NCI-H2107 treated with DMSO at 0.1 percent for 48 hours (cell line): ENCODE data around the gene PDE2A.
A peak's percentile ranks its signal among the peaks of the same experiment; 100 is the strongest.
"Not testable (repeated sequence)": the region's sequence is repeated elsewhere in the genome, so short reads cannot be mapped to it uniquely, and the experiment has no call there.

Experiments
- DNase-seq: peaks from one replicate; lab custom pipeline; 2025; ENCODE audit not compliant: unreplicated experiment; lab: John Stamatoyannopoulos, UW

PDE2A gene

DNA sequence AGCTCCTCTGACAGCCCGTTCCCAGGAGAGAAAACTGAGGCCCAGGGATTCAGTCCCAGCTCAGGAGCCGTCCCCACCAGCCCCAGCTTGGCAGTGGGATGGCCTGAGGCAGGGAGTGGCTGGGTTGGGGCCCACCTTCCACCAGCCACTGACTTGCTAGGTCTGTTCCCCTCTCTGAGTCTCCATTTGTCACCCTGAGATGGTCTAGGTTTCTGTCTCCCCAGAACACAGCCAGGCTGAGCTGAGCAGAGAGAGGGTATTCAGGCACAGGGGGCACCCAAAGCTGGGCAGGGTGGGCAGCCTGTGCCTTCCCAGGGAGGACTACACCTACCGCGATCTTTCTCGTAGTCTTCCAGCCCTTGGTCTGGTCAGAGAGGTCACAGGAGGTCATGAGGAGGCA lies 95.7 kb downstream of the PDE2A start:
- no peak for DNase-seq

DNA sequence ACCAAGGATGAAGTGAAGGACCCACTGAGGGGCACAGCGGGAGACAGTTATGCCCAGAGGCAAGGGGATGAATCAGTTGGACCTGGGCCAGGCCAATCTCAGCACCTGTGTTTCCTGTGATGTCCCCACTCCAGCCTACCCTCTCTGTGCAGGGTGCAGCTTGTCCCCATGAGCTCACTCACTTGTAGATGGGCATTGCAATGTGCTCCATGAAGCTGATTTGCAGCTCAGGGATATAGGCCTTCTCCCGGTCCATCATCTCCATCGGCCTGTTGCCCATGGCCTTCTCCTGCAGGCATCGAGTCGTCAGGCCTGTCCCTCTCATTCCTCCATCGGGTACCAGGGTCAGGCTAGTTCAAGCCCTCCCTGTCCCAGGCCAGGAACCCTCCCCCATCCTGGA lies 96.2 kb downstream of the PDE2A start:
- no peak for DNase-seq

DNA sequence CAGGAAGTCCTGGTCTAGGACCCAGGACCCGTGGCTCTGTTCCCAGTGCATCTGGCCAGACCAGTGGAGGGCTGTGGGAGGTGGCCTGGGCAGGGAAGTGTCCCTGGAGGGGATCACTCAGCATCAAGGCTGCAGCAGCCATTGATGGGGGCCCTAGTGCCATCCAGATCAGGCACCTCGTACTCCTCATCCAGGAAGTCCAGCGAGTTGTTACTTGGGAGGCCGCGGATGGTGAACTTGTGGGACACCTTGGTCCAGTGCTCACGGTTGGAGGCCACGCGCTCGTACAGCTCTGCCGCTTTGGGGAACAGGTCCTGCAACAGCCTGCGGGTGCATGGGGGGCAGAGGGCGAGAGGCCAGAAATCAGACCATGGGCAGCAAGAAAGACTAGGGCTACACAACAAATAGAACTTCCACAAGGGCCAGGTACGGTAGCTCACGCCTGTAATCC lies 96.9 kb downstream of the PDE2A start:
- DNase-seq: no peak

DNA sequence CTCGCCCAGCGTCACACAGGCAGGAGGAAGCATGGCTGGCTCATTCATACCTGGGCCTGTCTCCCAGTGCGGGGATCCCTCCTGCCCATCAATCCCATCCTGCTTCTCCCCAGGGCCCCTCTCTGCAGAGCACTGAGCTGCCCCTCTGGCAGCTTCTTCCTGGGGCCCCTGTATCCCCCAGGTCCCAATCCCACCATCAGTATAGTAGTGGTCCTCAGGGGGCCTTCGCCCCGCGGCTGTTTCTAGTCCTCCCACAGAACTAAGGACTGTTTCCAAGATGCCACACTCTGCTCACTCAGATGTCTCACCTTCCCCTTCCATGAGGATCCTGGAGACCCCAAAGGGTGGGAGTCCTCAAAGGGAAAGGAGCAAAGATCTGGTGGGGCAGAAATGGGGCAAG lies 97.6 kb downstream of the PDE2A start:
- no peak for DNase-seq

DNA sequence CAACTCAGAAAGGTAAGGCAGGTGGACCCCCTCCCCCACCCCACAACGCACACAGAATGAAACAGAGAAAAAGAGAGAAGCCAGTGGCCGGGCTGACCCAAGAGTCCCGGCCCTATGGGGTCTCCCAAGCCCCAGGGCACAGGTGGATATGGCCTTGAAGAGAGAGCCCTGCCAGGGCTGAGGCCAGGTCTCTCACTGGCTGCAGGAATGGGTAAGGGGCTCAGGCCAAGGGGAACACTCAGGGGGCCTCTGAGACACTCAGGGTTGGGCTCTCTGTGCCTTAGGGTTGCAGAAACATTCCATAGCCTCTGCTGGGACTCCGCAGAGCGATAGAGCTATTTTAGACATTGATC lies 98.0 kb downstream of the PDE2A start:
- no peak for DNase-seq

DNA sequence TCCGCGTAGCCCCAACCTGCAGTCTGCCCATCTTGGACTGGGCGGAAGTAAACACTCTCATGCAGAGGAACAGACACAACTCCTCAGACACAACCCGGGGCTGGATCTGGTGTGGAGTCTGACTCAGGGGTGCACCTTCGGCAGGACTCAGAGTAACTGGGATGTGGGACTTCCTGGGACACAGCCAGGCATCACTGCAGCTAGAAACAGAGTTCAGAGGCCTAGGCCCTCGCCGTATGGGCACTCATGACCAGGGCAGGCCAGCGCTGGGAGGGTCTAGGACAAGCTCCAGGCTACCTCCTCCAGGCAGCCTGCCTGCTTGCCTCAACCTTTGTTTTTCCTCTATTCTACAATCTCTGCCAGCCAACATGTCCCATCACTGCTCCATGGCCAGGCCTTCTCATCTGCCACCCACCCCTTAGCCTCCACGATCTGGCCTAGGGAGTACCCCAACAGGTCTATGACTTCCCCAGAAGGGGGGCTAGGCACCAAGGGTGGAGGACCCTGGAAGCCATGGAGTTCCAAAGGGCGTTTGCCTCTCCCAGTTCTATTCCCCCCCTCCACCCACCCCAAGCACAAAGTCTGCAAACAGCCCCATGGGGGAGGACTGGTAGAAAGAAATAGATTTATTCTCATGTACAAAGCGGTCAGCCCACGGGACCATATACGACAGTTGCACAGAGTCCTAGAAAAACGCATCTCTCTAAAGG lies 98.5 kb downstream of the PDE2A start:
- no peak for DNase-seq

DNA sequence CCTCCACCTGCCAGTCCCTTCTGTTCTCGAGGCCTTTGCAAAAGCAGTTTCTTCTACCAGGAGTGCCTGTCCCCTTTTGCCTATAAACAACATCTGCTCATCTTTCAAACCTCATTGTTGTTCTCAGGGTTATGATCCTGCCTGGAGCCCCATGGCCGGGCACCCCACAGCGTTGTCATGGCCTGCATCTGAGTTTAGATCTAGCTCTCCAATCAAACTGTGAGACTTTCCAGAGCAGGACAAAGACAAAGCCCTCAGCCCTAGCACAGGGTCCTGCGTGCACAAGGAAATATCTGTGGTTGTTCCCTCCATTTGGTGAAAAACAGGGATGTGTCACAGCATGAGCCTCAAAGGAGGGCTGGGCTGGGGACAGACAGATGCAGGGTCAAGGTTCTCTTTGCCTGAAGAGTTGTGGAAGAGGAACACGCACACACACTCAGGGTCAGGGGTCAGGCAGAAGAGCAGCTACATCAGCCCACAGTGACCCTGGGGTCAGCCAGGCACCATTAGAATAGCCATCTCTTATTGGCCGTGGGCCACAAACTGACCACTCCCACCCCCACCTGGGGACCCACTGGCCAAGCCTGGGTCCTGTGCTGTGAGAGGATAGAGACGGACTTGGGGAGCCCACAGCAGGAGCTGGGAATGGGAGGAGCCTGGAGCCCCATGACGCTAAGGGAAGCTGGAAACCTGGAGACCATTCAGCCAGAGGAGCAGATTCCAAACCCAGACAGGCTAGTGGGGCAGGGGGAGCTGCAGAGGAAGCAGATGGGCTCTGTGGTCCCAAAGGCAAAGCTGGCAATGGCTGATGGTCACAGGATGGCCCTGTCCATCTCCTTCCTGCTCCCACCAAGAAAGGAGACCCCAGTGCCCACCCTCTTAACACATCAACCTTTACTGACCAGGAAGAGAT lies 99.4 kb downstream of the PDE2A start:
- peak; percentile 40 for DNase-seq

DNA sequence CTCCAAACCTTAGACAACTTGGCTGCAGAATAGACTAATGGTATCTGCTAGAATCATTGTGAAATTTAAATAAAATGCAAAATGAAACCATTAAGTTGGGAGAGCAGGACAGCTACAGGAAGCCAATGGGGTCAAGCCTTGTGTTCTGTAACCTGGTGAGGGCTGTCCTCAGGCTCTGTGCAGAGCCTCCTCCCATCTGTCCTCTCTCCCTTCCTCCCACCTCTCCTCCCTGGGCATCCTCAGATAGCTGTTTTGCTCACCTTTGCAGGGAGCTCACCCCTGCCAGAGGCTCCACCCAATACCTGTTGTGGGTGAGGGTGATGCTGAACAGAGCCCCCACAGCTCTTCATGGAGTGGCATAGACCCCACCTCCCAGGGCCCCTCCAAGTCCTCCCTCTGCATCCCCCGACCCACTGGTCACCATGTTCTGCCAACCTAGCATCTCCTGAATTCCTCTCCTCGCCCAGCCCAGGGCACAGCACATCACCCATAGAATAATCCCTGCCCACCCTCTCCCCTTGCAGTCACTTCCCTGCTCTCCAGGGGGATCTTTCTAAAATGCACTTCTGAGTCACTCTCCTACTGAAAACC lies 100.3 kb downstream of the PDE2A start:
- DNase-seq: no peak

DNA sequence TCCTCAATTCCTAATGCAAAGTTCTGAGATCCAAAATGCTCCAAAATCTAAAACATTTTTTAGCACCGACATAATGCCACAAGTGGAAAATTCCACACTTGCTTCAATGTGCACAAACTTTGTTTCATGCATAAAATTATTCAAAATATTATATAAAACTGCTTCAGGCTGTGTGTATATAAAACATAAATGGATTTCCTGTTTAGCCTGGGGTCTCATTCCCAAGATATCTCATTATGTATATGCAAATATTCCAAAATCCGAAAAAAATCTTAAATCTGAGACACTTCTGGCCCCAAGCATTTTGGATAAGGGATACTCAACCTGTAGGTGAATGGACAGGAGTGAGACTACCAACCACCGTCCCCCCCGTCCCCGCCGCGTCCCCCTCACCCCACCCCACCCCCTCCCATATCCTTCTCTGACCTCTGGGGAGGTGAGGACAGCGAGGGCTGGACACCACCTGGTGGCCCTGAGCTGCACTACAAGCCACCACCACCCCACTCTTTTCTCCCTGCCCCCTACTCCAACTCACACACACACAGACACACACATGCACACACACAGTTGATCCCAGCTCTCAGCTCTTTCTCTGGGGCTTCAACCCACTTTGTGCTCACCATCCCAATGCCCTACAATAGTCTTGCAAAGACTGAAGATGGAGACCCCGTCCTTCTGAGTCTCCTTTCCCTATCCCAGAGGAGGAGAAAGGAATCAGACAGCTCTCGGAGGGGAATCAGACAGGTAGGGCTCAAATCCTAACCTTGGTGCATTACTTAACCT lies 101.0 kb downstream of the PDE2A start:
- no peak for DNase-seq

DNA sequence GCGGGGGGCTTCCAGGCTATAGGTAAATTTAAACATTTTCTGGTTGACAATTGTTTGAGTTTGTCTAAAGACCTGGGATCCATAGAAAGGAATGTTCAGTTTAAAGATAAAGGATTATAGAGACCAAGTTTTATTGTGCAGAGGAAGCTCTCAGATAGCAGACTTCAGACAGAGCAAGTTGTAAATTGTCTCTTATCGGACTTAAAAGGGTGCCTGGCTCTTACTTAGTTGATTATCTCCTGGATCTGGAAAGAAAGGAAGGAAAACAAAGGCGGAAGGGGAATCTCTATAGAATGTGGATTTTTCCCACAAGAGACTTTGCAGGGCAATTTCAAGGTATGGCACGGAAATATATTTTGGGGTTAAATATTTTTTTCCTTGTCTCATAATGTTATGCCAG lies 101.7 kb downstream of the PDE2A start:
- not testable (repeated sequence) for DNase-seq

DNA sequence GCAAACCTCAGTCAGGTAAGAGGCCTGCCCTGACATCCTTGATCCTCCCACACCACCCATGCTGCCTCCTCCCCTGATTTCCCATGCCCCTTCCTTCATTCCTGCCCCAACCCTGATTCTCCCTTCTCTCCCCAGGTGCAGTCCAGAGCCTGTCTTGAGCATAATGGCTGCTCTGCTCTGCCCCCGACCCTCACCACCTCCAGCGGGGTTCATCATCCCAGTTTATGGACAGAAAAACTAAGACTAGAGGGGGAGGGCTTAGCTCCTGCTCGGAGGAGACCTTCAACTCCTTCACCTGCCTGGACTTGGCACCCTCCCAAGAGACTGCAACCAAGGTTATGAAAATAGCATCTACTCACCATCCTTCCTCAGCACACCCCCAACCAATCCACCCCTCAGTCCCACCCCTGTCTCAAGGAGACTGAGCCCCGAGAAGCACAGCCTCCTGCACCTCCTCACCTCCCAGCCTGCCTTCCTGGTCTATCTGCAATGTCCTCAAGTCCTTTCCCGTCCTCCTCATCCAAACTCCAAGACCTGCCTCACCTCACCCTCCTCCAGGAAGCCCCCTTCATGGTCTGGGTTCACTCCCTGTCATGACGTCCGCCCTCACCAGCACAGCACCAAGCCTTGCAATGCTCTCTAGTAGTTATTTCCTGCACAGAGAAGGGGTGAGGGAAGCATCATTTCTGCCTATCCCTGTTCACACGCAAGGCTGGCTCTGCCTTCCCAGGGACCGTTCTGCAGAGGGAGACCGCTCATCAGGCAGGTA lies 103.1 kb downstream of the PDE2A start:
- DNase-seq: no peak

DNA sequence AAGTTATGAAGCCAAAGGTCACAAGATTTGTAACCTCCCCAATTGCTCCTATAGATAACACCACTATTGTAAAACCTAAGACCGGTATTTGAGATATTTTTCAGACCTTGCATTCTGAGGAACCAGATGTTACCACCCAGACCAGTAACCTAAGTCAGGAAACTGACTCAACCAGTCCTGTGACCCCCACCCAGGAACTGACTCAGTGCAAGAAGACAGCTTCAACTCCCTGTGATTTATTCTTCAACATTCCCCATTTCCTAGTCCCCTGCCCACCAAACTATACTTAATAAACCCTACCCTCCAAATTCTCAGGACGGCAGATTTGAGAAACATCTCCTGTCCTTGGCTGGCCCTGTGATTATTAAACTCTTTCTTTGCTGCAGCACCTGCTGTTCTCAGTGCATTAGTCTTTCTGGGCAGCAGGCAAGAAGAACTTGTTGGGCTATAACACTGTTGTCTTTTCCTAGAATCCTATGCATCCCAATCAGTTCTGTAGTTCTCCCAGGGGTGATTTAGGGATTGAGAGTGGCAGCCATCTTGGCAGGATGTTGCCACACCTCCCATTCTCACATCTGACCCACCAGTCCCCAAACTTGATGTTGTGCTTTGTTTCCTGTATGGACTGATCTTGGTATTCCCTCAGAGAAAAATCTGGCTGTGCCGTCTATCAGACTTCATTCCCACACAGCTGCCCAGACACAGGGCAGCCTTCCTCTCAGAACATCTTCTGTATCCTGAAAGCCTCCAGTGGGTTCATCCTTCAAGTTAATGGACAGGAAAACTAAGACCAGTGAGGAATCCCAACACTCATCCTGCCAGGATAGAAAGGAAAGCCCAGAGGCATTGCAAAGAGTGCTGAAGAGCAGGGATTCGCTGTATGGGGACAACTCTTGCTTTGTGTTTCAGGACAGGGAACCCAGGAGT lies 104.0 kb downstream of the PDE2A start:
- DNase-seq: no peak

DNA sequence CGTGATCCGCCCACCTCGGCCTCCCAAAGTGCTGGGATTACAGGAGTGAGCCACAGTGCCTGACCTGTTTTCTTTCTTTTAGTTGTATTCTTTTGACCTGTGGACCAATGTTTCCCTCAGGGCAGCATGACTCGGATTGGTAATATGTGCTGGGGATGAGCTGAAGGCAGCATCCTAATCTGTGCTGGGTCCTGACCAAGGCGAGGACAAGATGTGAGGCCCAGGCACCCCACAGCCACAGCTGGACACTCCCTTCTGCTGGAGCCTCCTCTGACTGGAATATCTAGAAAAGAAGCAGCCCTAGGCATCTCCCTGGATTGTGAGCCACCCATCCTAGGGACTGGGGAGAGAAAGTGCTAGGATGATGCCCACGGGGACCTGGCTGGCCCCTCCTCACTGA lies 105.4 kb downstream of the PDE2A start:
- DNase-seq: no peak

DNA sequence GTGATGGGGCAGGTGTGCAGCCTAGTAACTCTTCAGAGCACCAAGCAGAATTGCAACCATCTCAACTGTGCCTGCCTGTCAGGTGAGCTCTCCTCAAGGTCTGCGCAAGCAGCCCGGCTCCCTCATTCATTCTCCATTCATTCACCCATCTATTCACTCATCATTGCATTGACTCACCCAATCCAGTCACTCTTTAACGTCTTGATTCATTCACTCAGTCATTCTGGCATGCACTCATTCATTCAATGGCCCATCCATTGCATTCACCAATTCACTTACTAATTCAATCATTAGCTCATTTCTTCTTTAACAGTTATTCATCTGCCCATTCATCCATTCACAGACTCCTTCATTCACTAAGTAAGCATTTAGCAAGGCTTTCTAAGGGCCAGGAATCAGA lies 111.8 kb downstream of the PDE2A start:
- no peak for DNase-seq

DNA sequence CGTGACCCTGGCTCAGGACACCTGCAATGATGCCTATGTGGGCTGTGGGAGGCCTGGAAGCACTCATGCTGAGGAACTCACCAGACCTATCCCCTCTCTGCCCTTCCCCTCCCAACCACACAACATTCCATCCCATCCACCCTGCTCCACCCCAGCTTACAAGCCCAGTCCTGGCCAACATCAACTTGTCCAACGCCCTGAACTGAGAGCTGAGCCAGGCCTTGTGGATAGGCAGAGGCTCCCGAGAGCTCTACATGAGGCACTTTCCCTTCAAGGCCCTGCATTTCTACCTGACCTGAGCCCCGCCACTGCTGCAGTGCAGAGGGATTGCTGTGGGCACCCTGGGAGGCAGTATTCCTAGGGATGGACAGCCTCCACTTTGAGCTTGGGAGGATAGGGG lies 112.4 kb downstream of the PDE2A start:
- DNase-seq: no peak

DNA sequence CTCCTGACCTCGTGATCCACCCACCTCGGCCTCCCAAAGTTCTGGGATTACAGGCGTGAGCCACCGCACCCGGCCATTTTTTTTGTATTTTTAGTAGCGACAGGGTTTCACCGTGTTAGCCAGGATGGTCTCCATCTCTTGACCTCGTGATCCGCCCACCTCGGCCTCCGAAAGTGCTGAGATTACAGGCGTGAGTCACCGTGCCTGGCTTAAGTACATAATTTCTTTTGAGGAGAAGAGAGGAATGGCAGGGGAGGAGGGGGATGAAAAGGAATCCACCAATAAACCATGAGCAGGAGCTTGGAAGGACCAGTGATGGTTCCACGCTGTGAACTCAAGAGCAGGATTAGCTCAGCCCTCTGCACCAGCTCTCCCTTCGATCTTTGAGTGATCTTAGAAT lies 113.4 kb downstream of the PDE2A start:
- DNase-seq: not testable (repeated sequence)

DNA sequence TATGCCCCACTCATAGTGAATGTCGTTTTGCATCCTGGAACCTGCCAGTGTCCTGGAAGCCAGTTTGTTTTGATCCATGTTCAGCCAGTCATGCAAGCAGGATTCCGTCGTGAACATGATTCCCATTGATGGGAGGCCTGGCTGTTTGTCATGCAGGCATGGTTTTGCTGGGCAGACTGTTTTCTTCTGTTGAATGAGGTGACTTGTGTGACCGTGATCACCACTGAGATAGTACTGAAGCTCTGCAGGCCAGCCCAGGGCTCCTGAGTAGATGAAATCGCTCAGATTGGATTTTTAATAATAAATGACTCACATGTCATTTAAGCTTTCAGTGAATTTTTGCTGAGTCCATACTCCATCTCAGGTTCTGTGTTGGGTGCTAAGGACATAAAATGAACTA lies 117.8 kb downstream of the PDE2A start:
- no peak for DNase-seq

DNA sequence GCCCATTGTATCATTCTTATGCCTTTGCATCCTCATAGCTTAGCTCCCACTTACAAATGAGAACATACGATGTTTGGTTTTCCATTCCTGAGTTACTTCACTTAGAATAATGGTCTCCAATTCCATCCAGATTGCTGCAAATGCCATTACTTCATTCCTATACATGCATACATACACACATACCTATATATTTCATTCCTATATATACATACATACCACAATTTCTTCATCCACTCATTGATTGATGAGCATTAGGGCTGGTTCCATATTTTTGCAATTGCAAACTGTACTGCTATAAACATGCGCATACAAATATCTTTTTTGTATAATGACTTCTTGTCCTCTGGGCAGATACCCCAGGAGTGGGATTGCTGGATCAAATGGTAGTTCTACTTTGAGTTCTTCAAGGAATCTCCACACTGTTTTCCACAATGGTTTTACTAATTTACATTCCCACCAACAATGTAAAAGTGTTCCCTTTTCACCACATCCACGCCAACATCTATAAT lies 119.2 kb downstream of the PDE2A start:
- DNase-seq: not testable (repeated sequence)

DNA sequence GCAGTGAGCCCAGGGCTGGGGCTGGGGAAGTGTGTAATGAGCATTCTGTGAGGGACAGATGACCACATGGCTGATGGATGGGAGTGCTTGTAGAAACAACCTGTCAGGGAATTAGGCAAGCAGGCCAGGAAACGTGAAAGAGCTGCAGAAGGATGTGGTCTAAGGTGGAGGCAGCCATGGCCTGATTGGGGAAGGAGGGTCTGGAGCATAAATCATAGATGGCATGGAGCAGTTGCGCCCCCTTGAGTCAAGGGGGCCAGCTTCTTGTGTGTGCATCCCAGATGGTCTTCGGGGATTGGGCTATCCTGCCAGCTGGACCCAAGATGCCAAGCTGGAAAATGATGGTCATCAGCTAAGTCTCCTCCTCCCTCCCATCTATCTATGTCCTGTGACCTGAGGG lies 120.5 kb downstream of the PDE2A start:
- DNase-seq: no peak
